Stimulated activated CD4-positive, alpha-beta T cell treated with anti-CD3 and anti-CD28 coated beads, Interleukin-4, amount 100 ng/mL, for 48 hours (primary cell): ENCODE data around the gene CACTIN.

Experiments used
- DNase-seq, 2 donors: peaks; one replicate each; pipeline ENCODE4 v3.0.0-alpha.2; 2020; ENCODE audit warnings: low read depth in 2 of 2

CACTIN gene

GRCh38 chr19:3646336-3647092, 19.9 kb upstream of the CACTIN start:
- no peak for DNase-seq

GRCh38 chr19:3645726-3646125, 19.1 kb upstream of the CACTIN start:
- DNase-seq: no peak

GRCh38 chr19:3645067-3645396, 18.4 kb upstream of the CACTIN start:
- no peak for DNase-seq

- DNase-seq: no peak
Measured at GRCh38 chr19:3644351-3645066, 17.9 kb upstream of the CACTIN start.

- no peak for DNase-seq
Measured at GRCh38 chr19:3643674-3644313, 17.2 kb upstream of the CACTIN start.

- DNase-seq: peak in 1 of 2 donors; percentile 22
Measured at GRCh38 chr19:3642987-3643673, 16.5 kb upstream of the CACTIN start.

- no peak for DNase-seq
Measured at GRCh38 chr19:3642296-3642695, 15.7 kb upstream of the CACTIN start.

GRCh38 chr19:3641515-3642269, 15.1 kb upstream of the CACTIN start:
- no peak for DNase-seq

GRCh38 chr19:3639479-3639878, 12.9 kb upstream of the CACTIN start:
- DNase-seq: no peak

- no peak for DNase-seq
Measured at GRCh38 chr19:3638208-3639193, 11.9 kb upstream of the CACTIN start.

- no peak for DNase-seq
Measured at GRCh38 chr19:3637621-3638020, 11.0 kb upstream of the CACTIN start.

- no peak for DNase-seq
Measured at GRCh38 chr19:3636962-3637361, 10.4 kb upstream of the CACTIN start.

GRCh38 chr19:3636506-3636905, 9.9 kb upstream of the CACTIN start:
- DNase-seq: no peak

- DNase-seq: no peak
Measured at GRCh38 chr19:3634496-3635045, 8.0 kb upstream of the CACTIN start.

- no peak for DNase-seq
Measured at GRCh38 chr19:3633559-3633988, 7.0 kb upstream of the CACTIN start.

- DNase-seq: no peak
Measured at GRCh38 chr19:3632739-3633558, 6.4 kb upstream of the CACTIN start.

- no peak for DNase-seq
Measured at GRCh38 chr19:3632098-3632497, 5.5 kb upstream of the CACTIN start.

- DNase-seq: no peak
Measured at GRCh38 chr19:3631053-3631861, 4.7 kb upstream of the CACTIN start.
